HG03108 (cell line): ENCODE measurements around the gene PBX1.

Source experiments
- ATAC-seq: cut with Tn5 transposase; IDR thresholded peaks from one replicate; pipeline ENCODE4 v1.9.1; 2021; ENCODE audit warnings: moderate library complexity; ENCODE audit not compliant: unreplicated experiment

PBX1 gene

GRCh38 chr1:164562947-164563520 lies 4.0 kb downstream of the PBX1 start:
- no peak for ATAC-seq

GRCh38 chr1:164563721-164564360 lies 4.9 kb downstream of the PBX1 start:
- no peak for ATAC-seq

GRCh38 chr1:164564378-164564777 lies 5.4 kb downstream of the PBX1 start:
- ATAC-seq: no peak

GRCh38 chr1:164565357-164565756 lies 6.4 kb downstream of the PBX1 start:
- no peak for ATAC-seq

- no peak for ATAC-seq
Observed at GRCh38 chr1:164567774-164568173, 8.8 kb downstream of the PBX1 start.

- no peak for ATAC-seq
Observed at GRCh38 chr1:164569241-164569640, 10.3 kb downstream of the PBX1 start.

- no peak for ATAC-seq
Observed at GRCh38 chr1:164569866-164570265, 10.9 kb downstream of the PBX1 start.

- no peak for ATAC-seq
Observed at GRCh38 chr1:164571333-164571732, 12.3 kb downstream of the PBX1 start.

- no peak for ATAC-seq
Observed at GRCh38 chr1:164575356-164575886, 16.4 kb downstream of the PBX1 start.

GRCh38 chr1:164576291-164577271 lies 17.6 kb downstream of the PBX1 start:
- ATAC-seq: no peak

- no peak for ATAC-seq
Observed at GRCh38 chr1:164577291-164577690, 18.3 kb downstream of the PBX1 start.

- no peak for ATAC-seq
Observed at GRCh38 chr1:164578479-164579200, 19.7 kb downstream of the PBX1 start.

- ATAC-seq: no peak
Observed at GRCh38 chr1:164579381-164579780, 20.4 kb downstream of the PBX1 start.

- no peak for ATAC-seq
Observed at GRCh38 chr1:164581762-164582161, 22.8 kb downstream of the PBX1 start.

GRCh38 chr1:164583196-164583595 lies 24.2 kb downstream of the PBX1 start:
- no peak for ATAC-seq

- ATAC-seq: no peak
Observed at GRCh38 chr1:164583835-164584539, 25.0 kb downstream of the PBX1 start.

- no peak for ATAC-seq
Observed at GRCh38 chr1:164586591-164586990, 27.6 kb downstream of the PBX1 start.

GRCh38 chr1:164587617-164588501 lies 28.9 kb downstream of the PBX1 start:
- no peak for ATAC-seq
